GM18499 (cell line): Measurements from ENCODE around the gene SF3A2.

Experiments
- ATAC-seq: cut with Tn5 transposase; IDR thresholded peaks from one replicate; pipeline ENCODE4 v1.9.1; 2021; ENCODE audit warnings: moderate number of reproducible peaks; ENCODE audit not compliant: insufficient read depth, unreplicated experiment

Gene SF3A2

GRCh38 chr19:2207008-2207407 lies 29.6 kb upstream of the SF3A2 start:
- no peak for ATAC-seq

DNA sequence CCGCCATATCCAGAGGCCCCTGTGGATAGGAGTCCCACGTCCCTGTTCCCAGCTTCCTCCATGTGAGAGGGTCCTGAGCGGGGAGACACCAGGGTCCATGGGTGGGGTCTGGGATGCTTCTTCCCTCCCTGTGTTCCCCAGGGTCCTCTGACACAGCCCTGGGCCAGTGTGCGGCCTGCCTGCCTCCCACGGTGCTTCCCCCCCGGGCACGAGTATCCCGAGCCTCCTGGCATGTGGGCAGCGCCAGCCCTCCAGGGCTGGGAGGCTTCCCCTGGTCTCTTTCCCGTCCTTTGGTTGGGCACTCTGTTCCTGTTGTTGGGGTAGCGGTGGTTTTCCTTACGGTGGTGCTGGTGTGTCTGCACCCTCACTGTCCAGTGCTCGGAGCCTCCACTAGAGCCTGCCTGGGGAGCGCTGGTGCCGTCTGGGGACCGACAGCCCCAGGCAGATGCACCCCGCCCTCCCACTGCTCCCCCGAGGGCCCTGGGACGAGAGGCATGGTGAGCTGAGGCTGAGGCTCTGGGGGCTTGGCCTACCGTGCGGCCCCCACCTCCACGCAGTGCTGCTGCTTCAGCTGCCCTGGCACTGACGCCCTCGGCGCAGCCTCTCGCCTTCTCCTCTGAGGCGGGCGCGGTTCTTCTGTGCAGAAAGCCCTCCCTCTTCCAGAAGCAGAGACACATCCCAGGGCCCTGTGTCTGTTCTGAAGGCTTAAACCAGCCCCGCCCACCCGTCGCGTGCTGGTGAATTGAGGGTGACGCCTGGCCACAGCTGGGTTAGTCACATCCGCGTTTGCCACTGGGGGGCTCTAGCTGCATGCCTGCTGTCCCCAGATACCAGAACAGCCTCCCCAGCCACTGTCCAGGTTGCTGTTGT lies 28.4 kb upstream of the SF3A2 start:
- ATAC-seq: no peak

GRCh38 chr19:2208975-2209374 lies 27.6 kb upstream of the SF3A2 start:
- no peak for ATAC-seq

DNA sequence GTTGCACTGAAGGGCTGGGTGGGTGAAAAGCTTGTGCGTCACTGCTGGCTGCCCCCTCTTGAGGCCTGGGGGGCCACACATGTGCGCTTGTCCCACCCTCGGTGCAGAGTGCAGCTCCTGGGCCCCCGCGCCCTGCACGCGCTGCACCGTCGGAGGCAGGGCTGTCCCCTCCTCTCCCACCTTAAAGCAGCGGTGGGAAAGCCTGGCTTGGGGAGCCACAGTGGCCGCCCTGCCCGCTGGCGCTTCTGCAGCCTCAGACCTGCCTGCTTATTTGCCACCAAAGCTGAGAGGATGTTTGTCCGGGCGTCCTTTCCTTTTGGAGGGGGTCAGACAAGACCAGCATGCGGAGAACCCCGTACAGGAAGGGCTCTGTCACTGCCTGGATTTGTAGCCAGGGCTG lies 27.2 kb upstream of the SF3A2 start:
- ATAC-seq: no peak

GRCh38 chr19:2210206-2210605 lies 26.4 kb upstream of the SF3A2 start:
- ATAC-seq: no peak

GRCh38 chr19:2210987-2211740 lies 25.5 kb upstream of the SF3A2 start:
- ATAC-seq: no peak

DNA sequence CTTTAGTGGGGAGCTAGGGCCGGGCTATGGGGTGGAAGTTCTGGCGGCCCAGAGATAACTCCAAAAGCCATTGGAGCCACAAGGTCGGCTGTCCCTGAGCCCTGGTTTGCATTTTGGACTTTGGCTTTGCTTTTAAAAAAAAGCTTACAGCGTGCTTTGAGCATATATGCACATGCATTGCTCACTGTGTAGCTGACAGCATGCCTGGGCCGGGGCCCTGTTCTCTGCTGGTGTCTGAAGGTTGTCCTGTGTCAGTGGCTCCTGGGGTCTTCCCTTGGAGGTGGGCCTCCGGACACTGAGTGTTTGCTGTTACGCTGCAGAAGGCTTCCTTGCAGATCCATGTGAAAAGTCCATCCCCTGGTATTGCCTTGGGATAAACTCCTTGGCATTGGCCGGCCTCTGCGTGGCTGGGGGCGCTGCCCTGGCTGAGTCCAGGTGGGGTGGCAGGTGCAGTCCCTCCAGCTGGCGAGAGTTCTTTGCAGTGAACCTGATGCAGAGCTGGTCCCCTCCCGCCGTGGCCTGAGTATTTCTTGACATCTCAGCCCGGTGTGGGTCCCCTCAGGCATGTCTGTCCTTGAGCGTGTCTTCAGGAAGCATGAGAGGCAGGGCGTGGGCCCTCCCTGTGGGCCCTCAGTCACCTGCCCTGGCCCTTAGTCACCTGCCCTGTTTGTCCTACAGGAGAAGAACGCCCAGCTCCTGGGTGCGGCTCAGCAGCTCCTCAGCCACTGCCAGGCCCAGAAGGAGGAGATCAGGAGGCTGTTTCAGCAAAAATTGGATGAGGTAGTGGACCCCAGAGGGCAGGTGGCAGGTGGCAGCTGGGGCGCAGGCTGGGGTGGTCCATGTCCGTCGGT lies 23.5 kb upstream of the SF3A2 start:
- no peak for ATAC-seq

GRCh38 chr19:2213799-2214198 lies 22.8 kb upstream of the SF3A2 start:
- no peak for ATAC-seq

GRCh38 chr19:2214251-2214650 lies 22.4 kb upstream of the SF3A2 start:
- no peak for ATAC-seq

- ATAC-seq: no peak
These were observed 21.3 kb upstream of the SF3A2 start for GRCh38 chr19:2215281-2215751.

- no peak for ATAC-seq
These were observed 20.0 kb upstream of the SF3A2 start for GRCh38 chr19:2216361-2217225.

DNA sequence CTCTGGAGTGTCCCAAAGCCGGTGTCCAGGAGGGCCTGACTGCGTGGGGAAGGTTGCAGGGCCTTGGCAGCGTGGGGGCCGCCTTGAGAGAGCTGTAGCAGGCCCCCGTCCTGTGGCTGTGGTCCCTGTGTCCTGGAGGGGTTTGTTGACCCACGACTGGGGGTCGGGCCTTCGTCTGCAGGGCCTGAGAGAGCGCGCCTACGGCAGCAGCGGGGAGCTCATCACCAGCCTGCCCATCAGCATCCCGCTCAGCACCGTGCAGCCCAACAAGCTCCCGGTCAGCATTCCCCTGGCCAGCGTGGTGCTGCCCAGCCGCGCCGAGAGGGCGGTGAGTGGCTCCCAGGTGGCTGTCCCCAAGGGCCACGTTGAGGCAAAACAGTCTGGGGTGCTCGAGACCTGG lies 19.0 kb upstream of the SF3A2 start:
- no peak for ATAC-seq

GRCh38 chr19:2219726-2220125 lies 16.9 kb upstream of the SF3A2 start:
- ATAC-seq: no peak

GRCh38 chr19:2221250-2221831 lies 15.3 kb upstream of the SF3A2 start:
- no peak for ATAC-seq

DNA sequence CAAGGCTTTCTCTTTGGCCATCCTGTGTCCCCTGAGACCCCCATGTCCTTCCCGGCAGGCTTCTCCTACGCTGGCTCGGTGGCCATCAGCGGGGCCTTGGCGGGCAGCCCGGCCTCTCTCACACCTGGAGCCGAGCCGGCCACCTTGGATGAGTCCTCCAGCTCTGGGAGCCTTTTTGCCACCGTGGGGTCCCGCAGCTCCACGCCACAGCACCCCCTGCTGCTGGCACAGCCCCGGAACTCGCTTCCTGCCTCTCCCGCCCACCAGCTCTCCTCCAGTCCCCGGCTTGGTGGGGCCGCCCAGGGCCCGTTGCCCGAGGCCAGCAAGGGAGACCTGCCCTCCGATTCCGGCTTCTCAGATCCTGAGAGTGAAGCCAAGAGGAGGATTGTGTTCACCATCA lies 14.7 kb upstream of the SF3A2 start:
- ATAC-seq: no peak

DNA sequence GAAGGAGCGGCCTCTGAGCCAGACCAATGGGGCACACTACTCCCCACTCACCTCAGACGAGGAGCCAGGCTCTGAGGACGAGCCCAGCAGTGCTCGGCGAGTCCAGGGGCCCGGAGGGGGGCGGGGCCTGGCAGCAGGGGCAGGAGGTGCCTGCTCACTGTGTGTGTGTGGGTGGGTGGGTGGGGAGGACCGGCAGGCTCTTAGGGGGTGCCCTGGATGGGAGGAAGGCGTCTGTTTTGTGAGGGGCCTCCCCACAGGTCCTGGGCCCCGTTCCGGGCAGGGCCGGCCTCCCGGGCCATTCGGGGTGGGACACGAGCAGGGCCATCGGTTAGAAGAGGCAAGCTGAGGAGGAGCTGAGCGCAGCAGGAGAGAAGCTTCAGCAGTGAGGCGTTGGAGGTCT lies 13.2 kb upstream of the SF3A2 start:
- no peak for ATAC-seq

DNA sequence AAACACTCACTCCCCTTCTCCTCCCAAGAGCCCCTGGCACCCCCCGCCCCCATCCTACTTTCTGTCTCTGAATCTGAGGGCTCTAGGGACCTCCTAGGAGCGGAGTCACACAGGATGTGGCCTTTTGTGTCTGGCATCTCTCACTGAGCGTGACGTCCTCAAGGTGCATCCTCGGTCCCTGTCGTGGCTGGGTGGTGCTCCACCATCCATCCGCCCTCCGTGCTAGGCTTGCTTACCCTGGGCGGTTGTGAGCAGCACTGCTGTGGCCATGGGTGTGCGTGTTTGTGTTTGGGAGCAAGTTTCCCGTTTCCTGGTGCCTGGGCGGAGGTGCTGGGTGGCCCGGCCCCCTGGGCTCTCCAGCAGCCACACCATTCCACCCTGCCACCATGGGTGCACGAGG lies 12.7 kb upstream of the SF3A2 start:
- no peak for ATAC-seq

DNA sequence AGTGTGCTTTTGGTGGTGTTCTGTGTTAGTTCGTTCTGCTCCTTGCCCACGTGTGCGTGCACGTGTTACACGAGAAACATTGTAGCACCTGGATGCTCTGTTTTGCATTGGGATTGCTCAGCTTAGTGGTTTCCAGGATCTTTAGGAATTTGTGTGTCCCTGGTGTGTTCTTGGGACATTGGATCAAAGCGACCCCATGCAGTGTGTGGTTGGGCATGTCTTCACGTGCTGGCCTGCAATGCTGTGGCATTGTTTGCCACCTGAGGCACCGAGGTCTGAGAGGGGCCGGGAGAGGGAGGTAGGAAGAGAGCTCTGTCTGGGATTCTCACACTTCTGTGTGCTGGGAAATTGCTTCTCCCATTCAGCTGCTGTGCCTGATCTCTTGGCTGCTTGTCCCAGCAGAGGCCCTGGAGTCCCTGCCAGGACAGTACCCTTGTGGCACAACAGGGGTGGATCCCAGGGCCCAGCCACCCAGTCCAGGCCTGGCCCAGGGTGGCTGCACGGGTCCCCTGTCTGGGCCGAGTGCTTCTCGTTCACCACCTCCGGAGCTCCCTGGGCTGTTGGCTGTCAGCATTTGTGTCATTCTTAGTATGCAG lies 11.8 kb upstream of the SF3A2 start:
- ATAC-seq: no peak

DNA sequence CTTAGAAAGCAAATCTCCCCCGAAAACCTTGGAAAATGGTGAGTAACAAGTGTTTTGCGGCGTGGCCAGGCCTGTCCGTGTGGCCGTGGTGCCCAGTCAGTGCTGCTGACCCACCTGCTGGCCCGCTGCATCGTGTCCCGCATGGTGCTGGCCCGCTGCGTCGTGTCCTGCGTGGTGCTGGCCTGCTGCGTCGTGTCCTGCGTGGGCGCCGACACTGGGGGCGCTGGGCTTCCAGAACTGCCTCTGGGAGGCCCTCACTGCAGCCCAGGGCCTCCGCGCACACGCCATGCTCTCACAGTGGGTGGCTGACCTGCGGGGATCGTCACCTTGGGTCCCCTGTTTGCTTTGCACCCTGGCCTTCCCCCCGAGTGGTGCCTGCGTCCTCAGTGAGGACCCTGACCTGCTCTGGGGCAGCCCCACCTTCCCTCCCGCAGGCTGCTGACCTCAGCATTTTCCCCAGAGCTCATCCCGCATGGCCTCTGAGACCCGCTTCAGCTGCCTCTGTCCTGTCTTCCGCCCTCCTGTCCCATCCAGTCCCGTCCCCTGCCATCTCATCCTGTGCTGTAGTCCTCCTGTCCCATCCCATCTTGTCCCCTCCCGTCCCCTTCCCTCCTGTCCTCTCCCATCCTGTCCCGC lies 11.1 kb upstream of the SF3A2 start:
- no peak for ATAC-seq
